Measurements from ENCODE around the gene PTPRB.
"Not testable (repeated sequence)": the region's sequence is repeated elsewhere in the genome, so short reads cannot be mapped to it uniquely, and the experiment has no call there.

Gene PTPRB

GRCh38 chr12:70535896-70536374 is 101.3 kb downstream of the PTPRB start:
- peak; percentile 81 for DNase-seq

GRCh38 chr12:70534466-70534865 is 102.8 kb downstream of the PTPRB start:
- DNase-seq, result no peak

GRCh38 chr12:70529647-70530046 is 107.6 kb downstream of the PTPRB start:
- no peak for DNase-seq

- no peak for DNase-seq
Observed at GRCh38 chr12:70520847-70521246, 116.4 kb downstream of the PTPRB start.

GRCh38 chr12:70513426-70513825 is 123.8 kb downstream of the PTPRB start:
- DNase-seq, result no peak

GRCh38 chr12:70508178-70508577 is 129.1 kb downstream of the PTPRB start:
- DNase-seq, result peak; percentile 90

GRCh38 chr12:70507442-70507841 is 129.8 kb downstream of the PTPRB start:
- DNase-seq, result peak; percentile 67

GRCh38 chr12:70497508-70497907 is 139.7 kb downstream of the PTPRB start:
- no peak for DNase-seq

- DNase-seq, result not testable (repeated sequence)
Observed at GRCh38 chr12:70492904-70493303, 144.3 kb downstream of the PTPRB start.

- DNase-seq, result not testable (repeated sequence)
Observed at GRCh38 chr12:70490928-70491327, 146.3 kb downstream of the PTPRB start.

GRCh38 chr12:70487440-70487839 is 149.8 kb downstream of the PTPRB start:
- DNase-seq, result no peak

- DNase-seq, result no peak
Observed at GRCh38 chr12:70486588-70486987, 150.6 kb downstream of the PTPRB start.

GRCh38 chr12:70485704-70486103 is 151.5 kb downstream of the PTPRB start:
- no peak for DNase-seq

- no peak for DNase-seq
Observed at GRCh38 chr12:70484464-70484863, 152.8 kb downstream of the PTPRB start.

- no peak for DNase-seq
Observed at GRCh38 chr12:70482764-70483163, 154.5 kb downstream of the PTPRB start.

- DNase-seq, result no peak
Observed at GRCh38 chr12:70469221-70469820, 167.9 kb downstream of the PTPRB start.

- no peak for DNase-seq
Observed at GRCh38 chr12:70468741-70469140, 168.5 kb downstream of the PTPRB start.

- DNase-seq, result peak; percentile 10
Observed at GRCh38 chr12:70467918-70468733, 169.1 kb downstream of the PTPRB start.

GRCh38 chr12:70467476-70467875 is 169.8 kb downstream of the PTPRB start:
- no peak for DNase-seq

- DNase-seq, result no peak
Observed at GRCh38 chr12:70466753-70467152, 170.5 kb downstream of the PTPRB start.

Data from DMS53 (cell line).